Chondrocyte (in vitro differentiated cells): ENCODE measurements around the gene SNX9. TPM values are rescaled to one million over a fixed set of nuclear protein-coding genes. Genes with fewer than 3 reads are reported as not detected.

Source experiments
- DNase-seq: peaks from one replicate; pipeline ENCODE4 v3.0.0; 2021; ENCODE audit warnings: mixed read lengths, low spot score
- H3K27ac Mint-ChIP-seq: one replicate; pipeline ENCODE4 v1.8.0; 2021; ENCODE audit warnings: mild to moderate bottlenecking, moderate library complexity, mixed read lengths; ENCODE audit not compliant: unreplicated experiment
- H3K27me3 Mint-ChIP-seq: 2 replicates; pipeline ENCODE4 v1.8.0; 2021; ENCODE audit warnings: low read depth, mixed read lengths
- H3K36me3 Mint-ChIP-seq: 2 replicates; pipeline ENCODE4 v1.8.0; 2021; ENCODE audit warnings: low read depth, mixed read lengths
- H3K4me1 Mint-ChIP-seq: 2 replicates; pipeline ENCODE4 v1.8.0; 2021; ENCODE audit warnings: low read depth, mild to moderate bottlenecking, mixed read lengths
- H3K4me3 Mint-ChIP-seq: one replicate; pipeline ENCODE4 v1.8.0; 2021; ENCODE audit warnings: mild to moderate bottlenecking, moderate library complexity, mixed read lengths; ENCODE audit not compliant: unreplicated experiment
- H3K9me3 Mint-ChIP-seq: 2 replicates; pipeline ENCODE4 v1.8.0; 2021; ENCODE audit warnings: low read depth, mixed read lengths
- CTCF ChIP-seq: fragments of 200-600 bp; sonication (generic); IDR thresholded peaks from 2 replicates; pipeline ENCODE4 v1.5.0; 2021; ENCODE audit warnings: antibody characterized with exemption, mild to moderate bottlenecking, moderate library complexity
- total RNA-seq: library from RNA; stranded (reverse); gene quantifications from 3 replicates; pipeline ENCODE4 v1.2.1, GENCODE V29; 2021

The SNX9 gene
- total RNA-seq, 1 donor from 2014 or later = 43.9 TPM

GRCh38 chr6:157778719-157779118, 44.3 kb upstream of the SNX9 start:
- Mint-ChIP-seq H3K9me3 (peaks cover 12% of the 10 kb centered on the region), H3K4me1 (peaks cover 3% of the 10 kb centered on the region), H3K36me3 (no peaks in the 10 kb centered on the region), H3K27me3 (peaks cover 4% of the 10 kb centered on the region), H3K27ac (no peak overlapping the region), H3K4me3 (no peak overlapping the region)
- DNase-seq = no peak
- no peak for TF ChIP-seq CTCF

DNA sequence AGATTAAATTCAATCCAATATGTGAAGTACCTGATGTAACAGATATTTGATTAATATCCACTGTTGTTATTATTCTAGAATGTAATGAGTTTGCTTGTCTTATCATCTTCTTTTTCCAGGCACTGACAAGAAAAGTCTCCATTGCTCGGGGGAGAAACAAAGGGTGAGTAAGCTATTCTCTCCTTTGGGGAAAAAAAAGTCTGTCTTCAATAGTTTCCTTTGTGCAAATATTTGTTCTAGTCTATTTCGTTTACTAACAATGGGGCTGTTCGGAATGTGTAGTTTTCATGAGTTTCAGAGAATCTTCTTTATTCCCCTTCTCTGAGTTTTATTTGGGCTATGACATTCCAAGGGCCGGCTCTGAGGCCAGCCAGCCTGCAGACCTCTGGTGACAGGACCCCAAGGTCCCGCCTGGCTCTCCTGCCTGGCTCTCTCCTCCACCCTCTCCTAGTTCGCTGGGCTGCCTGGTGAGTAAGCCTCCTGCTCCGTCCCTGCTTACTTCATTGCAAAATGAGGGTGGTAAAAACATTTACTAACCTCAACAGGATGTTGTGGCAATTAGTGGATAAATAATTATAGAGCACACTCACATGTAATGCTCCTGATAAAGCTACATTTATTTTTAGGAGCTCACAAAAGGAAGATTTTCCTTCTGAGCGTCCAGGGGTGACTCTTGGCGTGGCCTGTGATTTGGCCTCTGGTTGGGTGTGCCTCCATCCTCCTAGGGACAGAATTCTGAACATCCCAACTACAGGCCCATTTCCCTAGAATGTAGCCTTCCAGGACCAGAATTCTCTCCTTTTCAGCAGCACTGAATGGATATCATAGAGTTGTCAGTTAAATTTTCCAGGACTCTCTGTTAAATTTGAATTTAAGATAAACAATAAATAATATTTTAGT, 43.1 kb upstream of the SNX9 start:
- no peaks in the 10 kb centered on the region for H3K36me3 Mint-ChIP-seq
- H3K9me3 Mint-ChIP-seq = peaks cover 12% of the 10 kb centered on the region
- H3K4me3 Mint-ChIP-seq = no peak overlapping the region
- no peak for TF ChIP-seq CTCF
- H3K4me1 Mint-ChIP-seq = no peaks in the 10 kb centered on the region
- peaks cover 2% of the 10 kb centered on the region for H3K27me3 Mint-ChIP-seq
- DNase-seq = no peak
- H3K27ac Mint-ChIP-seq = no peak overlapping the region

- peaks cover 7% of the 10 kb centered on the region for H3K9me3 Mint-ChIP-seq
- H3K27ac Mint-ChIP-seq = no peak overlapping the region
- no peak for TF ChIP-seq CTCF
- no peaks in the 10 kb centered on the region for H3K36me3 Mint-ChIP-seq
- H3K4me3 Mint-ChIP-seq = no peak overlapping the region
- no peaks in the 10 kb centered on the region for H3K4me1 Mint-ChIP-seq
- H3K27me3 Mint-ChIP-seq = no peaks in the 10 kb centered on the region
- no peak for DNase-seq
These were observed 37.4 kb upstream of the SNX9 start for GRCh38 chr6:157785636-157786035.

GRCh38 chr6:157786221-157786620, 36.8 kb upstream of the SNX9 start:
- no peak for TF ChIP-seq CTCF

GRCh38 chr6:157787080-157787479, 36.0 kb upstream of the SNX9 start:
- no peaks in the 10 kb centered on the region for H3K4me1 Mint-ChIP-seq
- no peak overlapping the region for H3K27ac Mint-ChIP-seq
- no peak for DNase-seq
- no peak for TF ChIP-seq CTCF
- peaks cover 2% of the 10 kb centered on the region for H3K9me3 Mint-ChIP-seq
- H3K27me3 Mint-ChIP-seq = no peaks in the 10 kb centered on the region
- no peak overlapping the region for H3K4me3 Mint-ChIP-seq
- H3K36me3 Mint-ChIP-seq = no peaks in the 10 kb centered on the region

More at GRCh38 chr6:157786221-157786620, 36.8 kb upstream of the SNX9 start:
- H3K4me3 Mint-ChIP-seq = no peak overlapping the region
- H3K27ac Mint-ChIP-seq = no peak overlapping the region
- H3K9me3 Mint-ChIP-seq = peaks cover 7% of the 10 kb centered on the region
- no peaks in the 10 kb centered on the region for H3K27me3 Mint-ChIP-seq
- H3K36me3 Mint-ChIP-seq = no peaks in the 10 kb centered on the region
- H3K4me1 Mint-ChIP-seq = no peaks in the 10 kb centered on the region
- no peak for DNase-seq
